Keratinocyte (primary cell): ENCODE measurements around the gene TDP2. TPM values are rescaled to one million over a fixed set of nuclear protein-coding genes. Genes with fewer than 3 reads are reported as not detected.
"Not testable (repeated sequence)": the region's sequence is repeated elsewhere in the genome, so short reads cannot be mapped to it uniquely, and the experiment has no call there.

ENCODE experiments used
- DNase-seq: peaks from one replicate; pipeline ENCODE4 v3.0.0-alpha.2; 2011; ENCODE audit warnings: low read depth, missing footprints, low spot score
- FAIRE-seq: peaks from 2 replicates; lab custom pipeline; 2011; peaks lifted over from hg19 to GRCh38; lab: Jason Lieb, UNC
- H2AFZ ChIP-seq: 2 replicates; pipeline ENCODE4 v1.6.0; 2012; ENCODE audit warnings: low read length, control low read depth, inconsistent platforms; ENCODE audit not compliant: control insufficient read depth
- H3K27ac ChIP-seq: 2 replicates; pipeline ENCODE4 v1.5.1; 2011; ENCODE audit warnings: low read length; ENCODE audit not compliant: control insufficient read depth, insufficient read depth
- H3K27me3 ChIP-seq: 3 replicates; pipeline ENCODE4 v1.6.0; 2011; ENCODE audit warnings: low read length; ENCODE audit not compliant: control insufficient read depth, insufficient read depth; ENCODE audit errors: extremely low read depth
- H3K36me3 ChIP-seq, 2 experiments: 2 replicates in 1 of 2; 3 replicates in 1 of 2; pipeline ENCODE4 v1.5.1; 2011; ENCODE audit warnings: low read length in 2 of 2, mild to moderate bottlenecking in 1 of 2; ENCODE audit not compliant: control insufficient read depth in 2 of 2, insufficient read depth in 2 of 2; ENCODE audit errors: extremely low read depth in 1 of 2
- H3K4me1 ChIP-seq: 3 replicates; pipeline ENCODE4 v1.5.1; 2011; ENCODE audit warnings: low read length; ENCODE audit not compliant: control insufficient read depth, insufficient read depth; ENCODE audit errors: extremely low read depth
- H3K4me2 ChIP-seq: 3 replicates; pipeline ENCODE4 v1.6.0; 2011; ENCODE audit warnings: low read depth, low read length; ENCODE audit not compliant: control insufficient read depth, insufficient read depth; ENCODE audit errors: extremely low read depth
- H3K4me3 ChIP-seq, 3 experiments: fragments of 200-600 bp in 1 of 3; sonication (generic) in 1 of 3; 2 replicates in 2 of 3; 3 replicates in 1 of 3; pipeline ENCODE4 v1.5.1; 2011 to 2016; ENCODE audit warnings: low read length in 3 of 3, mild to moderate bottlenecking in 3 of 3, control low read depth in 2 of 3, inconsistent platforms in 1 of 3, low read depth in 1 of 3, mixed read lengths in 1 of 3, mixed run types in 1 of 3, moderate library complexity in 1 of 3; ENCODE audit not compliant: control insufficient read depth in 2 of 3, insufficient read depth in 2 of 3; ENCODE audit errors: extremely low read depth in 1 of 3
- H3K79me2 ChIP-seq: 2 replicates; pipeline ENCODE4 v1.6.0; 2012; ENCODE audit warnings: low read length; ENCODE audit not compliant: control insufficient read depth, insufficient read depth
- H3K9ac ChIP-seq: 3 replicates; pipeline ENCODE4 v1.6.0; 2011; ENCODE audit warnings: low read length; ENCODE audit not compliant: control insufficient read depth, insufficient read depth; ENCODE audit errors: extremely low read depth
- H3K9me1 ChIP-seq: 3 replicates; pipeline ENCODE4 v1.6.0; 2011; ENCODE audit warnings: low read length; ENCODE audit not compliant: control insufficient read depth, insufficient read depth; ENCODE audit errors: extremely low read depth
- H3K9me3 ChIP-seq: 2 replicates; pipeline ENCODE4 v1.5.1; 2012; ENCODE audit warnings: low read depth, low read length; ENCODE audit not compliant: control insufficient read depth
- H4K20me1 ChIP-seq: 3 replicates; pipeline ENCODE4 v1.6.0; 2011; ENCODE audit warnings: low read length; ENCODE audit not compliant: control insufficient read depth, insufficient read depth; ENCODE audit errors: extremely low read depth
- CTCF ChIP-seq, 3 experiments: IDR thresholded peaks in 1 of 3; conservative IDR thresholded peaks in 1 of 3; optimal IDR thresholded peaks in 1 of 3; 2 replicates in 2 of 3; 3 replicates in 1 of 3; pipeline versions ENCODE3 to v1.5.1; 2011; ENCODE audit warnings: low read length in 3 of 3, mild to moderate bottlenecking in 3 of 3, moderate library complexity in 2 of 3, control low read depth in 1 of 3, inconsistent platforms in 1 of 3; ENCODE audit not compliant: insufficient read depth in 2 of 3; ENCODE audit errors: extremely low read depth in 1 of 3
- EZH2 ChIP-seq: IDR thresholded peaks from one replicate; pipeline ENCODE4 v1.6.1; 2012; ENCODE audit warnings: inconsistent platforms, mild to moderate bottlenecking, low read length, moderate library complexity
- dilution Hi-C: fragments of 300-500 bp; cut with MboI; formaldehyde crosslinking; loops from one replicate; pipeline ENCODE4 v1.7.0; 2020; ENCODE audit warnings: low sequenced_read_pairs; ENCODE audit not compliant: extremely low pct_ligation_motif_present
- polyA plus RNA-seq, 5 experiments: library from polyadenylated mRNA; depleted of rRNA in 3 of 5; stranded (reverse) in 3 of 5; stranded (forward) in 1 of 5; unstranded in 1 of 5; fragments of >200 nt; gene quantifications; 1 replicate in 1 of 5; 2 replicates in 3 of 5; 3 replicates in 1 of 5; pipeline versions ENCODE4 v1.2.1 to v1.2.3, GENCODE V29; 2011 to 2012; ENCODE audit warnings: missing spikeins in 2 of 5, low read depth in 1 of 5, low replicate concordance in 1 of 5

TDP2 gene
- polyA plus RNA-seq, 1 donor (not counting 4 experiments of a cell fraction or from before 2014, with no cell fraction given): 39.8 TPM

DNA sequence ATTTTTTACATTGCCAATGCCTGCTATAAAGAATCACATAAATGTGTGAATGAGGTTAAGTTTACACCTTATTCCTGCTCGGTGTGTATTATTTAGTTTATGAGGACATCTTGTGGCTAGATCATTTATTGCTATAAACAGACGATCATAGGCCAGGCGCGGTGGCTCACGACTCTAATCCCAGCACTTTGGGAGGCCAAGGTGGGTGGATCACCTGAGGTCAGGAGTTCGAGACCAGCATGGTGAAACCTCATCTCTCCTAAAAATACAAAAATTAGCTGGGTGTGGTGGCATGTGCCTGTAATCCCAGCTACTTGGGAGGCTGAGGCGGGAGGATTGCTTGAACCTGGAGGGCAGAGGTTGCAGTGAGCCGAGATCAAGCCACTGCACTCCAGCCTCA is 28.9 kb upstream of the TDP2 start:
- H4K20me1 ChIP-seq, H3K4me3 ChIP-seq, H3K9me3 ChIP-seq, H3K27me3 ChIP-seq, H3K27ac ChIP-seq, H2AFZ ChIP-seq, H3K4me1 ChIP-seq, DNase-seq, H3K9ac ChIP-seq, H3K36me3 ChIP-seq, H3K4me2 ChIP-seq, FAIRE-seq, H3K9me1 ChIP-seq, H3K79me2 ChIP-seq, dilution Hi-C loops: not testable (repeated sequence)
- peak in 2 of 3 experiments; percentile 35 to 43 for TF ChIP-seq CTCF (optimal IDR thresholded peaks at IDR 0.05 in 1 of 3, IDR thresholded peaks at IDR 0.05 in 1 of 3, conservative IDR thresholded peaks at IDR 0.05 in 1 of 3; ENCODE audit: extremely low read depth in 1 of 3, insufficient read depth in 2 of 3, low read length in 3 of 3)

- Histone ChIP-seq H3K27me3 (no peaks in the 10 kb centered on the region), H3K27ac (no peak overlapping the region), H3K4me2 (no peak overlapping the region), H3K36me3 (peaks cover 0 to 1% of the 10 kb centered on the region in 2 experiments), H3K9me3 (no peaks in the 10 kb centered on the region), H3K4me1 (no peaks in the 10 kb centered on the region), H3K79me2 (no peaks in the 10 kb centered on the region), H2AFZ (no peak overlapping the region), H4K20me1 (no peaks in the 10 kb centered on the region), H3K9me1 (no peaks in the 10 kb centered on the region), H3K9ac (no peak overlapping the region), H3K4me3 (no peak overlapping the region)
- DNase-seq (no peak), FAIRE-seq (no peak)
- dilution Hi-C loops: no loop called here
- no peak for TF ChIP-seq EZH2
- no peak for TF ChIP-seq CTCF (optimal IDR thresholded peaks at IDR 0.05 in 1 of 3, IDR thresholded peaks at IDR 0.05 in 1 of 3, conservative IDR thresholded peaks at IDR 0.05 in 1 of 3; ENCODE audit: extremely low read depth in 1 of 3, insufficient read depth in 2 of 3, low read length in 3 of 3)
These were observed 27.5 kb upstream of the TDP2 start for GRCh38 chr6:24694198-24694597.
